Stimulated activated CD8-positive, alpha-beta memory T cell treated with anti-CD3 and anti-CD28 coated beads, Interleukin-15, amount 100 ng/mL, for 48 hours (primary cell): ENCODE results near the gene GRM1.

ENCODE experiments used
- DNase-seq, 2 donors: peaks; one replicate each; pipeline ENCODE4 v3.0.0-alpha.2; 2020; ENCODE audit warnings: low read depth in 2 of 2

Gene GRM1

GRCh38 chr6:146364816-146365594, 336.1 kb downstream of the GRM1 start:
- DNase-seq = no peak

GRCh38 chr6:146367061-146367460, 338.2 kb downstream of the GRM1 start:
- DNase-seq = no peak

- DNase-seq = no peak
Measured at GRCh38 chr6:146369866-146370265, 341.0 kb downstream of the GRM1 start.

- DNase-seq = no peak
Measured at GRCh38 chr6:146381486-146381885, 352.6 kb downstream of the GRM1 start.

- DNase-seq = no peak
Measured at GRCh38 chr6:146388736-146389364, 360.0 kb downstream of the GRM1 start.

- DNase-seq = no peak
Measured at GRCh38 chr6:146389740-146390139, 360.9 kb downstream of the GRM1 start.

GRCh38 chr6:146397638-146398037, 368.8 kb downstream of the GRM1 start:
- no peak for DNase-seq

- DNase-seq = no peak
Measured at GRCh38 chr6:146402476-146402875, 373.6 kb downstream of the GRM1 start.

GRCh38 chr6:146408583-146408982, 379.7 kb downstream of the GRM1 start:
- no peak for DNase-seq

GRCh38 chr6:146410851-146411595, 382.2 kb downstream of the GRM1 start:
- no peak for DNase-seq

GRCh38 chr6:146419576-146419975, 390.7 kb downstream of the GRM1 start:
- DNase-seq = no peak

- no peak for DNase-seq
Measured at GRCh38 chr6:146420255-146420654, 391.4 kb downstream of the GRM1 start.

GRCh38 chr6:146422789-146423375, 394.0 kb downstream of the GRM1 start:
- DNase-seq = no peak

GRCh38 chr6:146423452-146423851, 394.6 kb downstream of the GRM1 start:
- no peak for DNase-seq

- no peak for DNase-seq
Measured at GRCh38 chr6:146426516-146426915, 397.7 kb downstream of the GRM1 start.

GRCh38 chr6:146429831-146430230, 401.0 kb downstream of the GRM1 start:
- DNase-seq = no peak

- no peak for DNase-seq
Measured at GRCh38 chr6:146433881-146434731, 405.2 kb downstream of the GRM1 start.

- DNase-seq = no peak
Measured at GRCh38 chr6:146434732-146435390, 406.0 kb downstream of the GRM1 start.

GRCh38 chr6:146441907-146442306, 413.0 kb downstream of the GRM1 start:
- no peak for DNase-seq

- DNase-seq = no peak
Measured at GRCh38 chr6:146444189-146444588, 415.3 kb downstream of the GRM1 start.

- no peak for DNase-seq
Measured at GRCh38 chr6:146445233-146445632, 416.4 kb downstream of the GRM1 start.
